ENCODE measurements around the gene CELSR1.

Gene CELSR1

DNA sequence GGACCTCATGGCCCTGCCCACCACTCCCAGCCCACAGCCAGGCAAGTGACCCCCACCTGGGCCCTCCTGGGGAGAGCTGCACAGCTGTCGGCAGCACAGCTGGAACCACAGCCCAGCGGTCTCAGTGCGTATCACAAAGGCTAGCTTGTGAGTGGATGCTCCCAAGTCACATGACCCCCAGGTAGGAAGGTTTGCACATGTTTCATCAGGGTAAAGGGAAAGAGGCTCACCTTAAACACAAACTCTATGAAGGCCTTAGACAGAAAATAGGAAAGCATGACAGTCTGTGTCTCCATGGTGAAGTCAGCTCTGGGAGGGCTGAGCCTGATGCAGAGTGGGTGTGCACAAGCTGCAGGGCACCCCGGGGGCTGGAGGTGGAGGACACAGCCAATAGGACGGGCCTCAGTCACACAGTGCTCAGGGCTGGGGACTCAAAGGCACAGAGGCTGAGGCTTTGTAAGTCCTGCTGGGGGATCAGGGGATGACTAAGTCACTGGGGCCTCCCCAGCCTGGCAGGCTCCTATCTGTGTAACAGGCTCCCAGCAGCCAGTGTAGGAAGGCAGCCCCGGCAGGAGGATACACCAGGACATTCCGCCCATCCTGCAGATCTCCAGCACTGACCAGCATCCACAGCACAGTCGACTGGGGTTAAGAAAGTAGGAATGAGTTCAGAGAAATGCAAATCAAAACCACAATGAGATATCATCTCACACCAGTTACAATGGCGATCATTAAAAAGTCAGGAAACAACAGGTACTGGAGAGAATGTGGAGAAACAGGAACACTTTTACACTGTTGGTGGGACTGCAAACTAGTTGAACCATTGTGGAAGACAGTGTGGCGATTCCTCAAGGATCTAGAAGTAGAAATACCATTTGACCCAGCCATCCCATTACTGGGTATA lies 22.0 kb downstream of the CELSR1 start:
- no peak for TF ChIP-seq EZH2phosphoT487 (IDR thresholded peaks at IDR 0.05; ENCODE audit: low read length)
- TF ChIP-seq, protein P1, sequence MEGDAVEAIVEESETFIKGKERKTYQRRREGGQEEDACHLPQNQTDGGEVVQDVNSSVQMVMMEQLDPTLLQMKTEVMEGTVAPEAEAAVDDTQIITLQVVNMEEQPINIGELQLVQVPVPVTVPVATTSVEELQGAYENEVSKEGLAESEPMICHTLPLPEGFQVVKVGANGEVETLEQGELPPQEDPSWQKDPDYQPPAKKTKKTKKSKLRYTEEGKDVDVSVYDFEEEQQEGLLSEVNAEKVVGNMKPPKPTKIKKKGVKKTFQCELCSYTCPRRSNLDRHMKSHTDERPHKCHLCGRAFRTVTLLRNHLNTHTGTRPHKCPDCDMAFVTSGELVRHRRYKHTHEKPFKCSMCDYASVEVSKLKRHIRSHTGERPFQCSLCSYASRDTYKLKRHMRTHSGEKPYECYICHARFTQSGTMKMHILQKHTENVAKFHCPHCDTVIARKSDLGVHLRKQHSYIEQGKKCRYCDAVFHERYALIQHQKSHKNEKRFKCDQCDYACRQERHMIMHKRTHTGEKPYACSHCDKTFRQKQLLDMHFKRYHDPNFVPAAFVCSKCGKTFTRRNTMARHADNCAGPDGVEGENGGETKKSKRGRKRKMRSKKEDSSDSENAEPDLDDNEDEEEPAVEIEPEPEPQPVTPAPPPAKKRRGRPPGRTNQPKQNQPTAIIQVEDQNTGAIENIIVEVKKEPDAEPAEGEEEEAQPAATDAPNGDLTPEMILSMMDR (IDR thresholded peaks at IDR 0.05; ENCODE audit: low read length): no peak
- no peak for TF ChIP-seq EZH2 (optimal IDR thresholded peaks at IDR 0.05; ENCODE audit: low read depth, low read length)
- Histone ChIP-seq H3K4me2 (ENCODE audit: low read depth, low read length) (no peak overlapping the region), H3K27me3 (replicated peaks; ENCODE audit: insufficient read depth, low read length) (no peaks in the 10 kb centered on the region; the same call in 1 of the 2 replicates), H3K9me3 (replicated peaks; ENCODE audit: insufficient read depth, low read length) (no peaks in the 10 kb centered on the region), H3F3A (ENCODE audit: insufficient read depth, low read length) (no peaks in the 10 kb centered on the region), H3K79me2 (ENCODE audit: low read length) (no peaks in the 10 kb centered on the region), H2AFZ (ENCODE audit: low read length) (no peak overlapping the region), H3K9me2 (replicated peaks; ENCODE audit: insufficient read depth, low read length) (no peaks in the 10 kb centered on the region), H3K36me3 (replicated peaks; ENCODE audit: insufficient read depth, low read length) (no peaks in the 10 kb centered on the region), H3K4me1 (ENCODE audit: low read length) (no peaks in the 10 kb centered on the region), H3K9ac (ENCODE audit: low read length) (no peak overlapping the region), H4K20me1 (ENCODE audit: insufficient read depth, low read length) (no peaks in the 10 kb centered on the region), H3K27ac (ENCODE audit: low read length) (no peak overlapping the region), H3K4me3 (ENCODE audit: low read length) (no peak overlapping the region)
- DNase-seq: no peak

DNA sequence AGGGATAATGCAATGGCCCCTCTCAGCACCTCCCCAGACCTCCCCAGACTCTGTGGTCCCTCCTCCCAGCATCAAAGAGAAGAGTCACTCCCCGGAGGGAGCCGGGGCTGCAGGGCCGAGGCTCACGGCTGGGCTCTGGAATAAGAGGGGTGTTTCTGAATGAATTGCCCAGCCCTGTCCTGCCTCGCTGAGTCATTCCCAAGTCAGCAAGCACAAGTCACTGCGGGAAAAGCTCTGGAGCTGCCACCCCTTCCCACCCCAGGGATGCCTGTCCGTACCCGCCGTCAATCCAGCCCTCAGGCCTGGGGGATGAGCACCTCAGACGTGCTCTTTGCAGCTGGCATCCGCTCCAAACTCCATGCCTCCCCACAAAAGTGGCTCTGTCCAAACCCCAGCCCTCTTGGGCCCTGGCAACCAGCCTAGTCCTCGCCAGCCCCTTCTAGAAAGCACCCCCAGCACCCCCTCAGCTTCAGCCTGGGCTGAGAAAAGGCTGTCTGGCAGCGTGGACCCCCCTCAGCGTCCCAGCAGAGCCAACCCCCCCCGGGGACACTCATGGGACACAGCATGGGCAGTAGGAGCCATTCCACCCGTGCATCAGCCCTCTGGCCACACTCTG lies 22.7 kb downstream of the CELSR1 start:
- no peaks in the 10 kb centered on the region for H4K20me1 ChIP-seq (ENCODE audit: insufficient read depth, low read length)
- H3K79me2 ChIP-seq (ENCODE audit: low read length): no peaks in the 10 kb centered on the region
- no peaks in the 10 kb centered on the region for H3K9me3 ChIP-seq (replicated peaks; ENCODE audit: insufficient read depth, low read length)

DNA sequence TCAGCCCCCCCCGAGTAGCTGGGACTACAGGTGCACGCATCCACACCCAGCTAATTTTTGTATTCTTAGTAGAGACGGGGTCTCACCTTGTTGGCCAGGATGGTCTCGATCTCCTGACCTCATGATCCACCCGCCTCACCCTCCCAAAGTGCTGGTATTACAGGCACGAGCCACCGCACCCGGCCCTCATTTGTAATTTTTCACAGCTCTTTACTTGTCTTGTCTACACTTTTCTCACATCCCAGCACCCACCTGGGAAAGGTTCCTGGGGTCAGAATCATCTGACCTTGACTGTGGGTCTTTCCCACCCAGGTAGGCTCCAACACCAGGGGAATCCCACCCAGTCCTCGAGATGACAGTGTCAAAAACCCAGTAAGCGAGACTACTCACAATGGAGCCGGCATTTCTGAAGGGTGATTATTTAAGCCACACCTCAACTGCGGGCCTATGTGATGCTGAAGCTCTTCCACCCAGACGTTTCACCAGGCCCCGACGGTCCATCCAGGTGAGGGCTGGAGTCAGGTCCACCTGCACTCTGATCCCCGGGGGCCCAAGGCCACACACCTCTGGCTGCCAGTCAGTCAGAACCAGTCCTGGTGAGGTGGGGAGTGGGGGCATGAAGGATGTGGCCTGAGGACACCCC lies 23.4 kb downstream of the CELSR1 start:
- H3K4me2 ChIP-seq (ENCODE audit: low read depth, low read length): no peak overlapping the region
- TF ChIP-seq, protein P1 (IDR thresholded peaks at IDR 0.05; ENCODE audit: low read length): no peak
- no peak for TF ChIP-seq EZH2 (optimal IDR thresholded peaks at IDR 0.05; ENCODE audit: low read depth, low read length)
- no peak for TF ChIP-seq EZH2phosphoT487 (IDR thresholded peaks at IDR 0.05; ENCODE audit: low read length)
- H2AFZ ChIP-seq (ENCODE audit: low read length): no peak overlapping the region

More for the DNA sequence above, 22.7 kb downstream of the CELSR1 start:
- H3K36me3 ChIP-seq (replicated peaks; ENCODE audit: insufficient read depth, low read length): no peaks in the 10 kb centered on the region
- no peak overlapping the region for H3K27ac ChIP-seq (ENCODE audit: low read length)
- H3K4me2 ChIP-seq (ENCODE audit: low read depth, low read length): no peak overlapping the region
- H3K9ac ChIP-seq (ENCODE audit: low read length): no peak overlapping the region
- no peaks in the 10 kb centered on the region for H3F3A ChIP-seq (ENCODE audit: insufficient read depth, low read length)
- no peaks in the 10 kb centered on the region for H3K9me2 ChIP-seq (replicated peaks; ENCODE audit: insufficient read depth, low read length)
- H3K4me3 ChIP-seq (ENCODE audit: low read length): no peak overlapping the region
- DNase-seq: no peak
- no peak overlapping the region for H2AFZ ChIP-seq (ENCODE audit: low read length)
- H3K4me1 ChIP-seq (ENCODE audit: low read length): no peaks in the 10 kb centered on the region
- H3K27me3 ChIP-seq (replicated peaks; ENCODE audit: insufficient read depth, low read length): peaks cover 2% of the 10 kb centered on the region; the same call in 1 of the 2 replicates
- TF ChIP-seq EZH2phosphoT487 (IDR thresholded peaks at IDR 0.05; ENCODE audit: low read length) (no peak), EZH2 (optimal IDR thresholded peaks at IDR 0.05; ENCODE audit: low read depth, low read length) (no peak)
- TF ChIP-seq, protein P1 (IDR thresholded peaks at IDR 0.05; ENCODE audit: low read length): no peak

More for the DNA sequence above, 23.4 kb downstream of the CELSR1 start:
- H3K79me2 ChIP-seq (ENCODE audit: low read length): no peaks in the 10 kb centered on the region
- peaks cover 4% of the 10 kb centered on the region; the same call in 1 of the 2 replicates for H3K27me3 ChIP-seq (replicated peaks; ENCODE audit: insufficient read depth, low read length)
- H3K36me3 ChIP-seq (replicated peaks; ENCODE audit: insufficient read depth, low read length): no peaks in the 10 kb centered on the region
- no peaks in the 10 kb centered on the region for H3F3A ChIP-seq (ENCODE audit: insufficient read depth, low read length)
- H3K9ac ChIP-seq (ENCODE audit: low read length): no peak overlapping the region
- no peak overlapping the region for H3K4me3 ChIP-seq (ENCODE audit: low read length)
- no peak for DNase-seq
- no peaks in the 10 kb centered on the region for H3K4me1 ChIP-seq (ENCODE audit: low read length)
- no peak overlapping the region for H3K27ac ChIP-seq (ENCODE audit: low read length)
- no peaks in the 10 kb centered on the region for H3K9me3 ChIP-seq (replicated peaks; ENCODE audit: insufficient read depth, low read length)
- H3K9me2 ChIP-seq (replicated peaks; ENCODE audit: insufficient read depth, low read length): no peaks in the 10 kb centered on the region
- H4K20me1 ChIP-seq (ENCODE audit: insufficient read depth, low read length): no peaks in the 10 kb centered on the region
